GM12891 (cell line): ENCODE results near the gene MCU.

ENCODE experiments used
- DNase-seq: peaks from one replicate; pipeline ENCODE4 v3.0.0; 2011; ENCODE audit warnings: low spot score; ENCODE audit not compliant: insufficient read length
- FAIRE-seq: peaks from 2 replicates; lab custom pipeline; 2011; peaks lifted over from hg19 to GRCh38; lab: Jason Lieb, UNC
- PAX5 ChIP-seq: IDR thresholded peaks from 2 replicates; pipeline ENCODE4 v1.6.1; 2011; ENCODE audit warnings: low read length, moderate library complexity, mild to moderate bottlenecking; ENCODE audit not compliant: insufficient read depth, severe bottlenecking
- POLR2A ChIP-seq: IDR thresholded peaks from 2 replicates; pipeline ENCODE4 v1.6.1; 2011; ENCODE audit warnings: low read depth, low read length, control low read depth
- POLR2AphosphoS5 ChIP-seq: IDR thresholded peaks from 2 replicates; pipeline ENCODE4 v1.6.1; 2011; ENCODE audit warnings: low read depth, low read length, control low read depth
- POU2F2 ChIP-seq: IDR thresholded peaks from 2 replicates; pipeline ENCODE4 v1.6.1; 2011; ENCODE audit warnings: low read depth, mild to moderate bottlenecking, control low read depth, low read length, moderate library complexity
- SPI1 ChIP-seq: IDR thresholded peaks from 2 replicates; pipeline ENCODE4 v1.6.1; 2011; ENCODE audit warnings: low read depth, low read length, control low read depth
- TAF1 ChIP-seq: IDR thresholded peaks from 2 replicates; pipeline ENCODE4 v1.6.1; 2011; ENCODE audit warnings: low read depth, low read length, control low read depth

MCU gene

DNA sequence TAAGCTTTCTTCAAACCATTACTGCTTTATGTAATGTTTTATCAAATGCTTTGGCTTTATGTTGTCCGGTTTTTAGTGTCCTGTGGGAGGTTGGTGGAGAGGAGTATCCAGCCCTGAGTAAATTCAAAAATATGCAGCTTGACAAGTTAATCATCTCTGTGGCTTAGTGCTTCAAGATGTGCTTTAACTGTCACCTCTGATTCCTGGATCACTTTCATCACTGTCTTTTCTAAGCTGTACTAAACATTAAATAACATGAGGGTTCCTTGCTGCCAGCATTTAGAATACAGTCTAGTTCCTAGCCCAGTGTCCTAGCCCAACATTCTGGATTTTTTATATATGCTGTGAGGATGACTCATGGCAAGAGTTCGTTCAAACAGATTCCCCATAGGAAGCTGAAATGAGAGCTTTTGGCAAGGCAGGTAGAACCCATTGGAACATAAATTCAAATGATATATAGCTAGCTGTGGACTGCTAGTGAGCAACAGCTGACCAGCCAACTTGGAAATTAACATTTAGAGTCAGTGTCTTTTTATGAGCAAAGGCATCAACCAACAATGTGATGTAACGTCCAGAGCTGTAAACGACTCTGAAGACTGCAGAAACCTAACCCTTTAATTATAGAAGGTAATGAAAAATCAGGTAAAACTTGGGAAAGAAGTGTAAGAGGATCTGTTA, 120.9 kb downstream of the MCU start:
- no peak for DNase-seq
- FAIRE-seq, result no peak
- no peak for TF ChIP-seq PAX5
- TF ChIP-seq POU2F2, result no peak
- no peak for TF ChIP-seq POLR2A
- TF ChIP-seq SPI1, result no peak
- no peak for TF ChIP-seq POLR2AphosphoS5
- TF ChIP-seq TAF1, result no peak

DNA sequence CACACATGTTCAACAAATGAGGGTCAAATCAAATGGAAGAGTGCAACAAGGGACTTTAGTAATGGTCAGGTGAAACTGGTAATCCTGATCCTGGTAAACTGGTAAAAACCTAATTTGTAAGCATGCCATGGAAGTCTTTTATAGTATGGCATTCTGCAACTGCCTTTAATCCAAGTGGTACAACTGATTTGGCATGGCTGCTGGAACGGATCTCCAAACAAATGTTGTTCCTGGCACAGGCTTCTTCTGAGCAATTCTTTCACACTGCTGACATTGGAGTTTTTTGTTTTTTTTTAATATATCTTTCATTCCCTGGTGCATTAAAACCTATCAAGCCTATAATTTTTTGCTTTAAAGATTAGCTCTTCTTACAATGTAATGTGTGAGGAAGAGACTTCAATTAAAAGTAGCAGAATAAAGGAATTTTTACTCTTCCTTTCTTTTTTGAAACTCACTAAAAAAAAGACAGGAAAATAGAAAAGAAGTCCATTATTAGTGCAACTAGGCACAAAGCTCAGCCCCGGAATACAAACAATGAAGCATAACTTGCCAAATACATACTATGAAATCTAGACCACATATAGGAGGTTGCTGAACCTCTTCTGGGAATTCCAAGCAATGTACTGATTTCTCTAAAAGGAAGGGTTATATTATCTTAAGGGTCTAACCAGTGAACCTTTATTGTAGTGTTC, 122.3 kb downstream of the MCU start:
- TF ChIP-seq POLR2A (no peak), PAX5 (no peak), POLR2AphosphoS5 (no peak), TAF1 (no peak), SPI1 (no peak), POU2F2 (no peak)
- FAIRE-seq (no peak), DNase-seq (no peak)

GRCh38 chr10:72816565-72816964, 124.6 kb downstream of the MCU start:
- no peak for FAIRE-seq
- no peak for DNase-seq
- TF ChIP-seq PAX5 (no peak), POLR2A (no peak), TAF1 (no peak), POLR2AphosphoS5 (no peak), SPI1 (no peak), POU2F2 (no peak)

GRCh38 chr10:72818076-72818475, 126.1 kb downstream of the MCU start:
- no peak for FAIRE-seq
- no peak for TF ChIP-seq POLR2AphosphoS5
- TF ChIP-seq SPI1, result no peak
- no peak for TF ChIP-seq TAF1
- TF ChIP-seq PAX5, result no peak
- no peak for TF ChIP-seq POU2F2
- TF ChIP-seq POLR2A, result no peak
- no peak for DNase-seq

DNA sequence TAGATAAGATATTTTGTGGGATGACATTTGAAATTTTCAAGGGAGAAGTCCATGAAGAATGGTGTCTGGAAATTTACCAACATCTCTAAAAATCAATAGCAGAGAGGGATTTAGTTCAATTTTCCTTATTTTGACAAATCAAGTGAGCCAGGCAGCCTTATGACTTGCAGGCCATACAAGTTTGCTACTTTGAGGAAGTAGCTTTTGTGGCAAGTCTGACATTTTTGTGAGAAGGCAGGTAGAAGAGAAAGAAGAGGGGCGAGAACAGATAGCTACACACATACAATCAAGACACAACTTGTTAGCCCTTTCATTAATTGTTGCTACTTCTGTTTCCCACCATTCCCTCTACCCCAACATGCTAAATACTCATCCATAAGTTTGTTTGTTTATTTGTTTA, 127.1 kb downstream of the MCU start:
- DNase-seq (no peak), FAIRE-seq (peak; percentile 81)
- TF ChIP-seq PAX5 (no peak), TAF1 (no peak), POLR2AphosphoS5 (no peak), SPI1 (peak; percentile 52; the same call in 1 of the 2 replicates), POLR2A (no peak), POU2F2 (no peak)

GRCh38 chr10:72821606-72822005, 129.7 kb downstream of the MCU start:
- TF ChIP-seq POU2F2, result no peak
- no peak for TF ChIP-seq POLR2A
- no peak for TF ChIP-seq SPI1
- TF ChIP-seq TAF1, result no peak
- TF ChIP-seq POLR2AphosphoS5, result no peak
- no peak for TF ChIP-seq PAX5
- peak; percentile 13 for FAIRE-seq
- DNase-seq, result no peak

GRCh38 chr10:72822342-72822986, 130.5 kb downstream of the MCU start:
- TF ChIP-seq PAX5 (no peak), TAF1 (no peak), POLR2A (no peak), SPI1 (no peak), POU2F2 (no peak), POLR2AphosphoS5 (no peak)
- DNase-seq (no peak), FAIRE-seq (no peak)

- no peak for FAIRE-seq
- no peak for DNase-seq
- TF ChIP-seq TAF1 (no peak), SPI1 (no peak), POU2F2 (no peak), PAX5 (no peak), POLR2AphosphoS5 (no peak), POLR2A (no peak)
Measured at GRCh38 chr10:72825163-72825562, 133.2 kb downstream of the MCU start.

DNA sequence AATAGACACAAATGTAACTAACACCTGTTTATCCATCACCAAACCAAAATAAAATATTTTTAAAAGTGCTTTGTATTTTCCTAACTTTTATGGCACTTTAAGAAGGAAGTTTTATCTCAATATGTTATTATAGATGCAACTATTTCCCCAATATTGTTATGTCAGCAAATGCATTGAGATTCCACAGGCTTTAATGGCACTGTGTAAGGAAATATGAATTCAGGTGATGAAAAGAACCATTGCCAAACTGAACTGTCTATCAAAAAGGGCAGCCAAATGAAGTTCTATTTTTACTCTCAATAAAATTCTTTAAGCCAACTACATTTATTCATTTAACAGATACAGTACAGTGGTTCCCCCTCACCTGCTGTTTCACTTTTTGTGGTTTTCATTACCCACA, 134.4 kb downstream of the MCU start:
- DNase-seq (no peak), FAIRE-seq (no peak)
- TF ChIP-seq SPI1 (no peak), PAX5 (no peak), POU2F2 (no peak), POLR2A (no peak), POLR2AphosphoS5 (no peak), TAF1 (no peak)
